ENCODE measurements around the gene MAP3K10.

DNA sequence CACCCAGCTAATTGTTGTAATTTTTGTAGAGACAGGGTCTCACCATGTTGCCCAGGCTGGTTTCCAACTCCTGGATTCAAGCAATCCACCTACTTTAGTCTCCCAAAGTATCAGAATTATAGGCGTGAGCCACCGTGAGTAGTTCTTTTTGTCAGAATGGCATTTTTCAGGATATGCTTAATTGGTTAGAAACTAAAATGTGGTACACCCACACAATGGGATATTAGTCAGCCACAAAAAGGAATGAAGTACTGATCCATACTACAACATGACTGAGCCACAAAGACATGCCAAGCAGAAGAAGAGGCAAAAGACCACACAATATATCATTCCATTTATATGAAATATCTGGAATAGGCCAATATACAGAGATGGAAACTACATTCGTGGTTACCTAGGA is 41.7 kb upstream of the MAP3K10 start:
- TF ChIP-seq CTCF (tag by site-specific recombination; IDR thresholded peaks at IDR 0.05) (no peak), ZNF529 (tag by site-specific recombination; IDR thresholded peaks at IDR 0.05; ENCODE audit: insufficient replicate concordance) (no peak), AEBP2 (tag by site-specific recombination; IDR thresholded peaks at IDR 0.05; ENCODE audit: borderline replicate concordance) (no peak), PRDM6 (tag by site-specific recombination; IDR thresholded peaks at IDR 0.05) (no peak), ZNF202 (tag by site-specific recombination; IDR thresholded peaks at IDR 0.05; ENCODE audit: borderline replicate concordance) (no peak), ZBTB7A (tag by site-specific recombination; IDR thresholded peaks at IDR 0.05; ENCODE audit: low read depth) (no peak), PBX3 (CRISPR knock-in tag; IDR thresholded peaks at IDR 0.05) (no peak)
